Measurements from ENCODE around the gene NEUROG3.

- TF ChIP-seq, protein P1, sequence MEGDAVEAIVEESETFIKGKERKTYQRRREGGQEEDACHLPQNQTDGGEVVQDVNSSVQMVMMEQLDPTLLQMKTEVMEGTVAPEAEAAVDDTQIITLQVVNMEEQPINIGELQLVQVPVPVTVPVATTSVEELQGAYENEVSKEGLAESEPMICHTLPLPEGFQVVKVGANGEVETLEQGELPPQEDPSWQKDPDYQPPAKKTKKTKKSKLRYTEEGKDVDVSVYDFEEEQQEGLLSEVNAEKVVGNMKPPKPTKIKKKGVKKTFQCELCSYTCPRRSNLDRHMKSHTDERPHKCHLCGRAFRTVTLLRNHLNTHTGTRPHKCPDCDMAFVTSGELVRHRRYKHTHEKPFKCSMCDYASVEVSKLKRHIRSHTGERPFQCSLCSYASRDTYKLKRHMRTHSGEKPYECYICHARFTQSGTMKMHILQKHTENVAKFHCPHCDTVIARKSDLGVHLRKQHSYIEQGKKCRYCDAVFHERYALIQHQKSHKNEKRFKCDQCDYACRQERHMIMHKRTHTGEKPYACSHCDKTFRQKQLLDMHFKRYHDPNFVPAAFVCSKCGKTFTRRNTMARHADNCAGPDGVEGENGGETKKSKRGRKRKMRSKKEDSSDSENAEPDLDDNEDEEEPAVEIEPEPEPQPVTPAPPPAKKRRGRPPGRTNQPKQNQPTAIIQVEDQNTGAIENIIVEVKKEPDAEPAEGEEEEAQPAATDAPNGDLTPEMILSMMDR (IDR thresholded peaks at IDR 0.05), result no peak
- no peak for TF ChIP-seq POLR2AphosphoS5 (IDR thresholded peaks at IDR 0.05)
- TF ChIP-seq POLR2A (IDR thresholded peaks at IDR 0.05), result no peak
Measured at GRCh38 chr10:69571618-69572158, 1.5 kb downstream of the NEUROG3 start.
